MM.1S (cell line): Measurements from ENCODE around the gene AK8.

ENCODE experiments used
- EZH2 ChIP-seq: fragments of 300-600 bp; sonication (generic); optimal IDR thresholded peaks from 2 replicates; pipeline ENCODE3; 2017; ENCODE audit warnings: low read depth, mild to moderate bottlenecking, antibody characterized with exemption, low read length, mixed read lengths
- EZH2phosphoT487 ChIP-seq: fragments of 300-600 bp; sonication (generic); IDR thresholded peaks from 2 replicates; pipeline ENCODE4 v1.6.1; 2018; ENCODE audit warnings: antibody characterized with exemption, low read length
- TF ChIP-seq, protein P1 (sequence below): fragments of 300-600 bp; sonication (generic); IDR thresholded peaks from 2 replicates; pipeline ENCODE4 v1.5.1; 2016; ENCODE audit warnings: antibody characterized with exemption, low read length, mixed read lengths

DNA sequence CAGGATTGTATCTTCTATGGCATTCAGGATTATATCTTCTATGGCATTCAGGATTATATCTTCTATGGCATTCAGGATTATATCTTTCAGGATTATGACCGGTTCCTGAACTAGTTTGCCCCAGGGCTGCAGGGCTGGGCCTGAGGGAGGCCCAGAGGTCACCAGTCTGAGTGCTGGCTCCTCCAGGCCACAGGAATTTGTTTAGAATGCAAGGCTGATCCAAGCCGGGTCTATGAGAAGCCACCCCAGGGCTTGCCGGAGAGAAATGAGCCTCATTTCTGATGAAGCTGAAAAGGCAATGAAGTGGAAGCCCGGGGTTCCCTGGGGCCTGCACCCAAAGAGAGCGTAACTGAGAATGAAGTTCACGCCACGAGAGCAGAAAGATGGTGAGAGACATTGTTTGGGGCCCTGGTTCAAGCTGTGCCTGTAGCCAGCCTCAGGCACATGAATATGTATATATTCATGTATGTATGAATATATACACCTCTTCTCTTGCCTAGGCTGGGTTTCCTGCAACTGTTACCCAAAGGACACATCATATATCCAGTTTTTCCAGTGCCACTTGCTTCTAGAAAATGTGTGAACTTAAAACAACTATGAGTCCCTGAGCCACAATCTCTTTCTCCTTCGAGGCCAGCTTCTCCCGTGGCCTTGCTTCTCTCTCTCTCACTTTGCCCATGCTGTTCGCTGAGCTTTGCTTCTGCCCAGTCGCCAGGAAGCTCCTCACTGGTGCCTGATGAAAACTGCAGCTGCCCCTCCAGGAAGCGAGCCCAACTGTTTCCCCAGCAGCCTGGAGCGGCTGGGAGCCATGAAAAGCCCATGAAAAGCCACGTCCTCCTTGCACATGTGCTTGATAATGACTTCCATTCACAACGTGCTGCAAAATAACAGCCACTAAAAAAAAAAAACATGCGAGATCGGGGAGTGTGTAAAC lies 145.5 kb downstream of the AK8 start:
- TF ChIP-seq, protein P1, sequence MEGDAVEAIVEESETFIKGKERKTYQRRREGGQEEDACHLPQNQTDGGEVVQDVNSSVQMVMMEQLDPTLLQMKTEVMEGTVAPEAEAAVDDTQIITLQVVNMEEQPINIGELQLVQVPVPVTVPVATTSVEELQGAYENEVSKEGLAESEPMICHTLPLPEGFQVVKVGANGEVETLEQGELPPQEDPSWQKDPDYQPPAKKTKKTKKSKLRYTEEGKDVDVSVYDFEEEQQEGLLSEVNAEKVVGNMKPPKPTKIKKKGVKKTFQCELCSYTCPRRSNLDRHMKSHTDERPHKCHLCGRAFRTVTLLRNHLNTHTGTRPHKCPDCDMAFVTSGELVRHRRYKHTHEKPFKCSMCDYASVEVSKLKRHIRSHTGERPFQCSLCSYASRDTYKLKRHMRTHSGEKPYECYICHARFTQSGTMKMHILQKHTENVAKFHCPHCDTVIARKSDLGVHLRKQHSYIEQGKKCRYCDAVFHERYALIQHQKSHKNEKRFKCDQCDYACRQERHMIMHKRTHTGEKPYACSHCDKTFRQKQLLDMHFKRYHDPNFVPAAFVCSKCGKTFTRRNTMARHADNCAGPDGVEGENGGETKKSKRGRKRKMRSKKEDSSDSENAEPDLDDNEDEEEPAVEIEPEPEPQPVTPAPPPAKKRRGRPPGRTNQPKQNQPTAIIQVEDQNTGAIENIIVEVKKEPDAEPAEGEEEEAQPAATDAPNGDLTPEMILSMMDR = no peak
- TF ChIP-seq EZH2 (no peak), EZH2phosphoT487 (no peak)
